ENCODE measurements around the gene BSN.

- TF ChIP-seq POLR2AphosphoS5 (IDR thresholded peaks at IDR 0.05), result no peak
- TF ChIP-seq CTCF (IDR thresholded peaks at IDR 0.05), result no peak
- no peak for TF ChIP-seq POLR2A (IDR thresholded peaks at IDR 0.05)
These were observed 34.3 kb upstream of the BSN start for GRCh38 chr3:49519916-49520385.
